ENCODE measurements around the gene CFAP77.

DNA sequence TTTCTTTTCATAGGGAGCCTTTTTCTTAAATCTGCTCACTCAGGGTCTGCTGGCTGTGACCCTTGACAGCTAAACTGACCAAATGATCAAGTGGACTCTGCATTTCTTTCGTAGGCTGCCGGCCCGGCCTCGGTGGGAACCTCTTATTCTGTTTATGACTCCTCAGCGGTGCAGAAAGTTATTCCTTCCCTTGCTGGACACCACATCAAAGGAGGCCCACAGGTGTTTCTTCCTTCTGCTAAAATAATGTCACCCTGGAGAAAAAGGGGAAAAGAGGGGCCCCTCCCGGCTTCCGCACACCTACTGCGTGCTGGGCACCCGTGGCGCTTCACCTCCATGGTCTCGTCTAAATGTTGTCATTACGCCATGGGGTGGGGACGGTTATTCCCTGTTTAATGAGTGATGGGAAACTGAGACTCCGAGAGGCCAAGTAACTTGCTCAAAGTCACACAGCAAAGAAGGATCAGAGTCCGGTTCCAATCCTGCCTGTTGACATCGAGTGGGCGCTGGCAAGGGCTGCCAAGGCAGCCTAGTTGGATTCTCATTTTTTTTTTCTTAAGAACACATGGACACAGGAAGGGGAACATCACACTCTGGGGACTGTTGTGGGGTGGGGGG, 72.3 kb downstream of the CFAP77 start:
- TF ChIP-seq OSR1 (CRISPR knock-in tag; IDR thresholded peaks at IDR 0.05) (no peak), ZFP30 (CRISPR knock-in tag; IDR thresholded peaks at IDR 0.05) (no peak), PATZ1 (CRISPR knock-in tag; IDR thresholded peaks at IDR 0.05; ENCODE audit: borderline replicate concordance) (no peak), RARB (CRISPR knock-in tag; IDR thresholded peaks at IDR 0.05) (no peak), SNAI2 (CRISPR knock-in tag; IDR thresholded peaks at IDR 0.05) (no peak), ARNTL (CRISPR knock-in tag; IDR thresholded peaks at IDR 0.05; ENCODE audit: borderline replicate concordance, low read depth) (no peak), BACH2 (CRISPR knock-in tag; IDR thresholded peaks at IDR 0.05; ENCODE audit: borderline replicate concordance) (no peak), ZNF8 (CRISPR knock-in tag; IDR thresholded peaks at IDR 0.05) (no peak)

All from SK-N-SH treated with all-trans-retinoic acid at 6 μM for 48 hours (cell line).